HG03575 (cell line): ENCODE results near the gene CNTNAP2.
"Not testable (repeated sequence)": the region's sequence is repeated elsewhere in the genome, so short reads cannot be mapped to it uniquely, and the experiment has no call there.

ENCODE experiments used
- ATAC-seq: cut with Tn5 transposase; IDR thresholded peaks from one replicate; pipeline ENCODE4 v1.9.1; 2021; ENCODE audit not compliant: unreplicated experiment, insufficient number of reproducible peaks, low FRiP score; ENCODE audit errors: extremely low read depth

Gene CNTNAP2

GRCh38 chr7:147570390-147570789 lies 1453.8 kb downstream of the CNTNAP2 start:
- ATAC-seq = no peak

DNA sequence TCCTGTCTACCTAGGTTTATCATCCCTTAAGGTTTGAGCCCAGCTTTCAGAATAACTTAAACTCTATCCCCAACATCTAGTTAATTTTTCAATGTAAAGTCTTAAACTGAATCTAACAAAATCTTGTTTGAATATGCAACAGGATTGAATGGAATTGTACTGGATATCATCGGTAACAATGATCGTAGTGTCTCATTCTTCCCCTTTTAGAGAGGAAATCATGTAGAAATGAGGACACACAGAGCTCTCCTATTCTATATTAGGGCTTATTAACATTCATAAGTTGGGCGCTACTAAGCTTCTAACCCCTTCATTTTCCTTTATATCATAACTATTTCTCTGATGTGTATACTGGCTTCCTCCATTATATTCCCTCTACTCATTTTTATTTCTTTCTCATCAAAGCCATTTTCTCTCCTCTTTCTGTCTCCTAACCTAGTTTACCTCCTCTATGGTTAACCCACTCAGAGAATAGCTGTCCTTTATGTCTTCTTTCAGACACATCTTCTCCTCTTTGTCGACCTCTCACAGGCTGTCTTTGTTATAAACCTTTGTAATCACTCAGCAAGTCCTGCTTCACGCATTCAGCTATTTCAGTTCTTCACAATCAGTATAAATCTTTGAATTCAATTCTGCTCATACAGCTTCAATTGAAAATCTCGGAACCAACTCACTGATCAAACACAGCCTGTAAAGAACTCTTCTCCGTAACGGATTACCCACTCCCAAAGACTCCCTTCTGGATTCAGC lies 1455.0 kb downstream of the CNTNAP2 start:
- ATAC-seq = no peak

- ATAC-seq = no peak
Observed at GRCh38 chr7:147578196-147578595, 1461.6 kb downstream of the CNTNAP2 start.

DNA sequence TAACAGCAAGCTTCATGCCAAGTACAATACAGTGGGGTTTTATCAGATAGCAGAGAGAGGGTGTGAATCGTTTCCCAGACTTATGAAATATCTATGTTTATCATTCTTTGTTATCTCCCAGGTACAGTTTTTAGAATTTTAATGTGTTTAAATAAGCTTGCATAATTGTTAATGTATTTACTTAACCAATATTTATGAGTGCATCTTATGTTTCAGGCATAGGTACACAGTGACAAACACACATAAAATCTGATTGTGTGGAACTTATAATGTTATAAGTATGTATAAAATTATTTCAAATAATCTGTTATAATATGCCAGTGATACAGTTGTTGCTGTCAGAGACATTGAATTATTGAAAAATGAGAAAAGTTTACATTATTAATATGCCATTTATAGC lies 1462.5 kb downstream of the CNTNAP2 start:
- ATAC-seq = no peak

DNA sequence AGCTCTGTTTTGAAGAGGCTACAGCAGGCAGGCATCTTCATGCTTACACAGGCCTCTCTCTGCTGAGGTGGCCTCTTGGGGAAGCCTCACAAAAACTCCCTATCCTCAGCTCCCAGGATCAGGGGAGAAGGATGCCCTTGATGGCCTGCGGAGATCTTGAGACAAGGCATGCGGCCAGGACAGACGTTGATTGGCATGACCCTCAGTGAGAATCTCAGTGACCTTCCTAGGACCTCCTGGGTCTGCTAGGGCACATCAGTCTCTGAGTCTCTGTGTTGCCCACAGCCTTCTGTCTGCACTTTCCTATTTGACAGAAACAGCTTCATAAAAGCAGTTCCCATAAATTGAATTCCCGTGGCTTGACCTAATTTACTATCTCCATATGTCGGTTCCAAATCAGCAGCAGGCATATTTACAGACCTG lies 1468.2 kb downstream of the CNTNAP2 start:
- no peak for ATAC-seq

DNA sequence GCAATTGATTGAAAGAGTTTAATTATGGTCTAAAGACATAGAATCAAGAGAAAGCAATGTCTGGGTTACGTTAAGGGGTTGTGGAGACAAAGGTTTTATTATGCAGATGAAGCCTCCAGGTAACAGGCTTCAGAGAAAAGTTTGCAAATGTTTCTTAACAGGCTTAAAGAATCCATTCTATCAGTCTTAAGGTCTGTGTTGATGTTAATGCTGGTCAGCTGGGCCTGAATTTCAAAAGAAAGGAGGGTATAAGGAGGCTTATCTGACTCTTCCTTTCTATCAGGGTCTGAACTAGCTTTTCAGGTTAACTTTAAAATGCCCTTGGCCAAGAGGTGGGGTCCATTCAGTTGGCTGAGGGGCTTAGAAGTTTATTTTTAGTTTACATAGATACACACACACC lies 1469.5 kb downstream of the CNTNAP2 start:
- ATAC-seq = no peak

GRCh38 chr7:147586526-147586925 lies 1469.9 kb downstream of the CNTNAP2 start:
- no peak for ATAC-seq

GRCh38 chr7:147593271-147594057 lies 1476.9 kb downstream of the CNTNAP2 start:
- ATAC-seq = no peak

DNA sequence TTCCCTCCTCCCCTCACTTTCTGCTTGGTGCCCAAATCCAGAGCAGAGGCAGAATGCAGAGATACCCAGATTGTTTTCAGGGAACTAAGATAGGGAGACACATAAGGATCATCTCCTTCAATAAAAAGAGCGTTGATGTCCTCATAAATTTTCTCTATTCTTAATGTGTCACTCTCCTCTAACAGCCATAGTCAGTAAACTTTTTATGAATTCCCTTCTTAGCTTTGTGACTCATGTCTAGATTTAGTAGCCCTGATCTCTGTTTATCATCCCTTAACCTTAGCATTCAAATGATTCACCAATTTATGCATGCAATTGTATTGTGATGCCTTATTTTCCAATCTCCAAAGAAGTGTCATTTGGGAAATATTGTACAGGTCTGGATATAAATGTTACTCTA lies 1478.4 kb downstream of the CNTNAP2 start:
- ATAC-seq = no peak

GRCh38 chr7:147598687-147599086 lies 1482.1 kb downstream of the CNTNAP2 start:
- ATAC-seq = not testable (repeated sequence)

DNA sequence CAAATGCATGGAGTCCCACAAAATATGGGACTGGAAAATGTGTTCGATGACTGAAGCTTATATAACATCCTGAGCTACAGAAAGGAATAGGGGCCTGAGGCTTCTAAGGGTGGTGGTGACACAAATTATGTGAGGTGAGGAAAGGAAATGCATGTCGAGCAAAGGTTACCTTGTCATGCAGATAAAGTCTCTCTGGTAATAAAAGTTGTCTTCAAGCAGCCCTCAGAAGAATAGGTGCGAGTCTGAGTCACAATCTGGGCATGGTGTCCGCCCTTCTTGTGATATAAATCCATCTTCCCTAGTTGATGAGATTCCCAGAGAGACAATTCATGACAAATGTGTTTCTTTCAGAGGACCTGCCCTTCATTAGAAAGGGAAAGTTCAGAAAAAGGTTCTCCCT lies 1488.7 kb downstream of the CNTNAP2 start:
- no peak for ATAC-seq

DNA sequence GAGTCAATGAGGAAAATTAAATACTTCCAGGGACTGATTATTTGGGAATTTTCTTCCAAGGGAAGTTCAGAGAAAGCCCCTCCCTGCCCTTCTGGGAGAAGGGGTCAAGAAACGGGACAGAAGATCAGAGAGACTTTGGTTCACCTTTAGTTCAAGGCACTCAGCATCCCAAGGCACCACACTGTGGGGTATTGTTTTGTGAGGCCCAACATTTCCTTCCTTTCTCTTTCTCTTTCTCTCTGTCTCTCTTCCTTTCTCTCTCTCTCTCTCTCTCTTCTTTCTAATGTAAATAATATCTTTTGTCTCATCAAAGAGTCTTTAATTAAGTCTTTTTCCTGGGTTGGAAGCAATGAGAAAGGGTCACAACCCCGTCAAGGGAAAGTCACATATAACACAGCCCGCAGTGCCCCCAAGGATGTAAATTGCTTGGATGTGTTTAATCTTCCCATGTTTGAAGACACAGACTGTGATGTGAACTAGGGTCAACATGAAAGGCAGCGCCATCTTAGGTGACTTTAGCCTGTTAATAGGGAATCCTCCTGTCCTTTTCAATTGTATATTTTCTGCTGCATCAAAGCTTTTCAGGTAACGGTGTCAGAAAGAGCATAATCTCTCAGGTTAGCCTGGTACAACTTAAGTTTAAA lies 1490.7 kb downstream of the CNTNAP2 start:
- ATAC-seq = no peak

- no peak for ATAC-seq
Observed at GRCh38 chr7:147611431-147611830, 1494.8 kb downstream of the CNTNAP2 start.

DNA sequence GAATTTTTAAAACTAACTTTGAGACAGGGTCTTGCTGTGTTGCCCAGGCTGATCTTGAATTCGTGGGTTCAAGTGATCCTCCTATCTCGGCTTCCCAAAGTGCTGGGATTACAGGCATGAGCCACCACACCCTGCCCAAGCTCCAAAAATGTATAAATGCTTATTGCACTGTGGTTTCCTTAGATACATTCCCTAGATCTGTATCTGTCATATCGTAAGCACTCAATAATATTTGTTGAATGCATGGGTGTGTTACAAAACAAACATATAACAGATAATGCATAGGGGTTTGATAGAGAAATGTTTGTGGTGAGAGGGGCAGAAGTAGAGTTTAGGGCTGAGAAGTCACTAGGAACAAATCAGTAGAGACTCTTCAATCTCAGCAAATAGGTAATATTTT lies 1518.7 kb downstream of the CNTNAP2 start:
- no peak for ATAC-seq

- ATAC-seq = no peak
Observed at GRCh38 chr7:147636553-147636952, 1520.0 kb downstream of the CNTNAP2 start.

DNA sequence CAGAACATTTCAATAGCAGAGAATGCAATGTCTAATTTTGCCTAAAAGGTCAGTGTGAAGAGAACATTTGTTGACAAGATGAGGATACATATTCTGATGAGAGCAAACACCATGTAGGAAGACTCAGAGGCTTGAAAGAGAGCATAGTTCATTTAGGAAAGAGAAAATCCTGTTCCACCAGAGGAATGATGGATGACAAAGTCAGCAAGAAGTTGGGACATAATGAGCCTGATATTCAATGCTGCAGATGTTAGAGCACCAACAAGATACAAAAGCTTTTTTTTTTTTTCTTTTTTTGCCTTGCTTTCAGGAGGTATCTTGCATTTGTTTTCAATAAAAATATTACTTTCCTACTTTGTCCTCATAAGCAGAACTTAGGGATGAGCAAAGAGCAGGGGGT lies 1522.0 kb downstream of the CNTNAP2 start:
- ATAC-seq = no peak

DNA sequence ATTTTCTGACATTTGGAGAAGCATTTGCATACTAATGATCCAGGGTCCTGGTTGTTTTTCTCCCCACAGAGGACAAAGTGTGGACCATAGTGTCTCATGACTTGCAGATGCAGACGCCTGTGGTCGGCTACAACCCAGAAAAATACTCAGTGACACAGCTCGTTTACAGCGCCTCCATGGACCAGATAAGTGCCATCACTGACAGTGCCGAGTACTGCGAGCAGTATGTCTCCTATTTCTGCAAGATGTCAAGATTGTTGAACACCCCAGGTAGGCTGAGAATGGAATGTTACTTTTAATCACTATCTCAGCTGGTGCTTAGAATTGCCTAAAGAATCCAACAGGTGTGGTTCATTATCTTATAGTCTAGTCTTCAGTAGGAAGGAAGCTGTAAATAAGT lies 1522.4 kb downstream of the CNTNAP2 start:
- no peak for ATAC-seq

DNA sequence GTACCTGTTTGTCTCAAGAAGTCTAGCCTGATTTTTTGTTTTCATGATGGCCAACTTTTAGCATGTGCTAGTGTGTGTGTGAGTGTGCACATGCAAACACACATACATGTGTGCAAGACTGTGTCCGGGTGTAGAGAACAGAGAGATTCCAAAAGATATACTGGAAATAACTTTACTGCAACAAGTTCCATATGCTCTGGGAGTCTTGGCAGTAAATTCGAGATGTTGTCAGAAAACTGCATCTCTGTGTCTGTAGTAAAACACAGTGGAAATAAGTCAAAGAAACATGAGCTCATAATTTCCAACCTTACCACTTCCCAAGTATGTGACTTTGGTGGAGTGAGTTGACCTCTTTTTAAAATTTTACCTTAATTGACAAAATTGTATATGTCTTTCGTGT lies 1523.2 kb downstream of the CNTNAP2 start:
- ATAC-seq = no peak

GRCh38 chr7:147640821-147641220 lies 1524.2 kb downstream of the CNTNAP2 start:
- no peak for ATAC-seq

GRCh38 chr7:147646568-147646967 lies 1530.0 kb downstream of the CNTNAP2 start:
- no peak for ATAC-seq
